Ovary (tissue), 9 donors: ENCODE results near the gene DAPL1. TPM values are rescaled to one million over a fixed set of nuclear protein-coding genes. Genes with fewer than 3 reads are reported as not detected.

Source experiments
- DNase-seq, 5 donors: peaks; one replicate each; pipeline ENCODE4 v3.0.0-alpha.2; 2019 to 2020
- H3K27ac ChIP-seq, 2 donors: fragments of 200-600 bp; one replicate each; pipeline versions ENCODE4 v1.5.1 to v1.8.0; 2019 to 2022
- H3K27me3 ChIP-seq: fragments of 200-600 bp; one replicate; pipeline ENCODE4 v1.8.0; 2022
- H3K36me3 ChIP-seq: fragments of 200-600 bp; sonication (generic); one replicate; pipeline ENCODE4 v1.5.1; 2019
- H3K4me1 ChIP-seq: one replicate; pipeline ENCODE4 v1.8.1; 2013; ENCODE audit warnings: mild to moderate bottlenecking, moderate library complexity; ENCODE audit not compliant: insufficient read depth
- H3K4me3 ChIP-seq: fragments of 200-600 bp; sonication (generic); one replicate; pipeline ENCODE4 v1.5.1; 2017
- H3K9me3 ChIP-seq, 2 donors: fragments of 200-600 bp in 1 of 2; sonication (generic) in 1 of 2; one replicate each; pipeline versions ENCODE4 v1.5.1 to v1.8.1; 2013 to 2019; ENCODE audit warnings: mild to moderate bottlenecking in 1 of 2, moderate library complexity in 1 of 2
- CTCF ChIP-seq, 3 donors: fragments of 450-650 bp in 2 of 3; fragments of 200-600 bp in 1 of 3; IDR thresholded peaks; one replicate each; pipeline versions ENCODE4 v1.5.1 to v1.8.0; 2016 to 2022; ENCODE audit warnings: antibody characterized with exemption in 3 of 3, mild to moderate bottlenecking in 1 of 3
- EP300 ChIP-seq: sonication (generic); formaldehyde crosslinking; IDR thresholded peaks from one replicate; pipeline ENCODE4 v1.6.1; 2017; ENCODE audit warnings: antibody characterized with exemption
- POLR2A ChIP-seq: fragments of 450-650 bp; IDR thresholded peaks from one replicate; pipeline ENCODE4 v1.6.1; 2017; ENCODE audit warnings: antibody characterized with exemption, mild to moderate bottlenecking, moderate library complexity
- WGBS, 3 donors: extraction: QIAGEN DNeasy Blood & Tissue Kit in 1 of 3; methylation state at CpG; one replicate each; pipeline versions ENCODE4 v1.1.5 to v1.1.7; 2013 to 2017; 5-methylcytosine and 5-hydroxymethylcytosine counted together
- intact Hi-C, 4 donors: fragments of 100-400 bp; cut with DNase I; formaldehyde crosslinking; loops; one replicate each; pipeline versions ENCODE4 v1.11.0 to v1.15.1; 2022 to 2023
- polyA plus RNA-seq, 2 donors: library from polyadenylated mRNA; stranded (reverse); fragments of 200-250 nt in 1 of 2; fragments of 350-450 nt in 1 of 2; fragmentation: Illumina TruSeq in 1 of 2; extraction: RNeasy Lipid Tissue Mini Kit (QIAGEN cat#74804) in 1 of 2; gene quantifications; one replicate each; pipeline ENCODE4 v1.2.3, GENCODE V29; 2013 to 2014
- total RNA-seq, 7 donors: library from RNA; depleted of rRNA in 2 of 7; stranded (reverse); fragments of >200 nt in 2 of 7; fragmentation: NEBNext Ultra II Directional in 3 of 7; extraction: Animal tissue kit (Norgen Biotek cat#: 25700) in 3 of 7; gene quantifications; one replicate each; pipeline versions ENCODE4 v1.1.0 to v1.2.4, GENCODE V29; 2016 to 2023
- donor health status: DM: no; HTN: no; CAD: no; lungs with moderate emphysema.
- donor health status: DM: no; HTN: no; CAD: no.
- donor health status: Bipolar disorder and iron deficiency.
- donor health status: DM: yes; HTN: yes; CAD: no.
- donor health status: DM: no; HTN: no; CAD: no.
- donor health status: DM: yes; HTN: yes; CAD: no.

Gene DAPL1
- total and polyA plus RNA-seq, 9 donors, result 1.2 to 64.2 (median 3.7) TPM; not detected in 2

- H3K27ac ChIP-seq, result no peak overlapping the region
- 87 to 89% (median 89%) methylated on average over 4 of the region's 4 CpGs for WGBS, 3 donors
- no peaks in the 10 kb centered on the region for H3K4me1 ChIP-seq
- intact Hi-C loops, result no loop called here
- DNase-seq, result no peak
- no peaks in the 10 kb centered on the region for H3K27me3 ChIP-seq
- H3K4me3 ChIP-seq, result no peak overlapping the region
- H3K9me3 ChIP-seq, result no peaks in the 10 kb centered on the region
- no peak for TF ChIP-seq CTCF (IDR thresholded peaks at IDR 0.05)
- no peak for TF ChIP-seq POLR2A
- no peak for TF ChIP-seq EP300
- no peaks in the 10 kb centered on the region for H3K36me3 ChIP-seq
Observed at GRCh38 chr2:158805255-158805654, 10.1 kb downstream of the DAPL1 start.

DNA sequence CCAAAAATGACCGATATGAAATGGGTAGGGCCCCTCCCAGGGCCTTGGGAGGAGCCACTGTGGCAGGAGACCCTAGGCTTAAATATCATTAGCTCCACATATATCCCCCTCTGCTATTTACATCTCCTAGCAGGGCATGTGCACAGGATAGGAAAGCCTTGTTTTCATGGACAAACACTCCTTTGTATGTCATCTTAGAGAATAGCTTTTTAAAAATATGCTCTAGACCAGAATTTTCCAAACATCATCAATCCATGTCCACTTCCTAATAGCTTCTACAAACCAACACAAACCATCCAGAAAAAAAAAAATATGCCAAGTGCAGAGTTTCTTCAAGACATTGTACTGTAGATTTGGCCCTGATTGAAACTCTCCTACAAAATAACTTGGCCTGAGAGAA is 10.8 kb downstream of the DAPL1 start:
- H3K27ac ChIP-seq, result no peak overlapping the region
- WGBS, 3 donors, result 73 to 79% (median 77%) methylated on average over 1 of the region's 1 CpG

GRCh38 chr2:158806941-158807340 is 11.8 kb downstream of the DAPL1 start:
- no peak for DNase-seq
- no peaks in the 10 kb centered on the region for H3K36me3 ChIP-seq
- no peak overlapping the region for H3K4me3 ChIP-seq
- H3K27me3 ChIP-seq, result no peaks in the 10 kb centered on the region
- no peaks in the 10 kb centered on the region for H3K9me3 ChIP-seq
- H3K4me1 ChIP-seq, result peaks cover 3% of the 10 kb centered on the region
- no peak overlapping the region for H3K27ac ChIP-seq
- intact Hi-C loops, result no loop called here
- 56 to 62% (median 57%) methylated on average over 4 of the region's 4 CpGs for WGBS, 3 donors
- TF ChIP-seq CTCF (IDR thresholded peaks at IDR 0.05), result no peak
- TF ChIP-seq POLR2A, result no peak
- TF ChIP-seq EP300, result no peak

More for the DNA sequence above, 10.8 kb downstream of the DAPL1 start:
- TF ChIP-seq POLR2A (no peak), CTCF (IDR thresholded peaks at IDR 0.05) (no peak), EP300 (no peak)
- Histone ChIP-seq H3K4me3 (no peak overlapping the region), H3K36me3 (no peaks in the 10 kb centered on the region), H3K4me1 (peaks cover 2% of the 10 kb centered on the region), H3K27me3 (no peaks in the 10 kb centered on the region), H3K9me3 (no peaks in the 10 kb centered on the region)
- DNase-seq, result no peak
- intact Hi-C loops, result no loop called here

- intact Hi-C loops, result no loop called here
- H3K4me1 ChIP-seq, result peaks cover 3% of the 10 kb centered on the region
- no peaks in the 10 kb centered on the region for H3K36me3 ChIP-seq
- 92 to 99% (median 97%) methylated on average over 3 of the region's 3 CpGs for WGBS, 3 donors
- no peak overlapping the region for H3K4me3 ChIP-seq
- H3K9me3 ChIP-seq, result no peaks in the 10 kb centered on the region
- no peak overlapping the region for H3K27ac ChIP-seq
- DNase-seq, result no peak
- no peak for TF ChIP-seq CTCF (IDR thresholded peaks at IDR 0.05)
- TF ChIP-seq EP300, result no peak
- TF ChIP-seq POLR2A, result no peak
- H3K27me3 ChIP-seq, result no peaks in the 10 kb centered on the region
Observed at GRCh38 chr2:158808426-158808825, 13.3 kb downstream of the DAPL1 start.

DNA sequence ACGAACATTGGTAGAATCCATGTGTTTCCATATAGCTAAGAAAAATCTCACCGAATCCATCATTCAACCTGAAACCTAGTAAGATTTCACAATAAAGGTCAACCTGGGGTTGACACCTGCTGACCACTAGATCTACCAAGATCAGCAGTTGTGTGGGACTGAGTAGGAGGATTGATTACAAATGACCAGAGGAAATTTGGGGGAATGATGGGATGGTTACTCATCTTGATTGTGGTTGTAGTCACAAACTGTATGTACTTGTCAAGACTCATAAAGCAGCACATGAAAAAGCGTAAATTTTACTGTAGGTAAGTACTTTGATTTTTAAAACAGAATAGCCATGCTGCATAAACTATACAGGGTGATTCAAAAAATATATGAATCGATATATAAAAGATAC is 14.7 kb downstream of the DAPL1 start:
- Histone ChIP-seq H3K36me3 (no peaks in the 10 kb centered on the region), H3K27me3 (no peaks in the 10 kb centered on the region), H3K4me1 (peaks cover 3% of the 10 kb centered on the region), H3K9me3 (no peaks in the 10 kb centered on the region), H3K27ac (no peak overlapping the region), H3K4me3 (no peak overlapping the region)
- intact Hi-C loops, result no loop called here
- TF ChIP-seq CTCF (IDR thresholded peaks at IDR 0.05), result no peak
- no peak for DNase-seq
- WGBS, 3 donors, result 70 to 72% (median 71%) methylated on average over 4 of the region's 4 CpGs
